Measurements from ENCODE around the gene REM2.
"Not testable (repeated sequence)": the region's sequence is repeated elsewhere in the genome, so short reads cannot be mapped to it uniquely, and the experiment has no call there.

The REM2 gene

GRCh38 chr14:22849212-22849819 is 33.7 kb upstream of the REM2 start:
- no peak for DNase-seq

- DNase-seq, result no peak
Measured at GRCh38 chr14:22850944-22851764, 31.9 kb upstream of the REM2 start.

GRCh38 chr14:22852178-22852577 is 30.8 kb upstream of the REM2 start:
- not testable (repeated sequence) for DNase-seq

- DNase-seq, result no peak
Measured at GRCh38 chr14:22852599-22852939, 30.5 kb upstream of the REM2 start.

GRCh38 chr14:22852940-22853767 is 29.9 kb upstream of the REM2 start:
- peak; percentile 85 to 92 for DNase-seq

GRCh38 chr14:22854296-22854695 is 28.7 kb upstream of the REM2 start:
- DNase-seq, result not testable (repeated sequence)

DNA sequence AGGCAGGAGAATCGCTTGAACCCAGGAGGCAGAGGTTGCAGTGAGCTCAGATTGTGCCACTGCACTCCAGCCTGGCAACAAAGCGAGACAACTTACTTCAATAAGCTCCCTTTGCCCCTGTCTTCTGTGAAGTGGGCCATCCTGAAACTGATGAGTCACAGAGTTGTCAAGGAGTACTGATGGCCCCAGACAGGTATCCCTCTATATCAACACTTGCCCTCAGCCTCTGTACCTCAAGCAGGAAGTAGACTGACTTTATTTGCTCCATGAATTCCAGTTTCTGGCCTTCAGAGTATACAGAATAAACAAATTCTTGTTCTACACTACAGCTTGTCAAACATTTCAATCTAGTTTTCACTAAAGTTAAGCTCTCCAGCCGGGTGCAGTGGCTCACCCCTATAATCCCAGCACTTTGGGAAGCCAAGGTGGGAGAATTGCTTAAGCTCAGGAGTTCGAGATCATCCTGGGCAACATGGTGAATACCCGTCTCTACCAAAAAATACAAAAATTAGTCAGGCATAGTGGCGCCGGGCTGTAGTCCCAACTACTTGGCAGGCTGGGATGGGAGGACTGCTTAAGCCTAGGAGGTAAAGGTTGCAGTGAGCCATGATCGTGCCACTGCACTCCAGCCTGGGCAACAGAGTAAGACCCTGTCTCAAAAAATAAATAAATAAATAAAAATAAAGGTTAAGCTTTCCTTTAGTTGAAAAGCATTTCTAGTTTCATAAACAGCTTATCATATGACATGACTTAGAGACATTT is 27.9 kb upstream of the REM2 start:
- no peak for DNase-seq

GRCh38 chr14:22856428-22856827 is 26.6 kb upstream of the REM2 start:
- DNase-seq, result no peak

GRCh38 chr14:22860377-22860776 is 22.6 kb upstream of the REM2 start:
- not testable (repeated sequence) for DNase-seq

- DNase-seq, result no peak
Measured at GRCh38 chr14:22861651-22862050, 21.4 kb upstream of the REM2 start.

DNA sequence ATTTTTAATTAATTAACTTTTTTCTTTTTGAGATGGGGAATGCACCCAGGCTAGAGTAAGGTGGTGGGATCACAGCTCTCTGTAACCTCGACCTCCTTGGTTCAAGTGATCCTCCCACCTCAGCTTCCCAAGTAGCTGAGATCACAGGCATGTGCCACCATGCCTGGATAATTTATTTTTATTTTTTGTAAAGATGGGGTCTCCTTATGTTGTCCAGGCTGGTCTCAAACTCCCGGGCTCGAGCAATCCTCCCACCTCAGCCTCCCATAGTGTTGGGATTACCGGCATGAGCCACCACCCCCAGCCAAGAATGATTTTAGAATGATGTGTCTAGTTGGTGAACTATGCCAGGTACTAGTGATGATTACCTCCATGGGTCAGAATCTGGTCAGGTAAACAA is 18.0 kb upstream of the REM2 start:
- DNase-seq, result no peak

DNA sequence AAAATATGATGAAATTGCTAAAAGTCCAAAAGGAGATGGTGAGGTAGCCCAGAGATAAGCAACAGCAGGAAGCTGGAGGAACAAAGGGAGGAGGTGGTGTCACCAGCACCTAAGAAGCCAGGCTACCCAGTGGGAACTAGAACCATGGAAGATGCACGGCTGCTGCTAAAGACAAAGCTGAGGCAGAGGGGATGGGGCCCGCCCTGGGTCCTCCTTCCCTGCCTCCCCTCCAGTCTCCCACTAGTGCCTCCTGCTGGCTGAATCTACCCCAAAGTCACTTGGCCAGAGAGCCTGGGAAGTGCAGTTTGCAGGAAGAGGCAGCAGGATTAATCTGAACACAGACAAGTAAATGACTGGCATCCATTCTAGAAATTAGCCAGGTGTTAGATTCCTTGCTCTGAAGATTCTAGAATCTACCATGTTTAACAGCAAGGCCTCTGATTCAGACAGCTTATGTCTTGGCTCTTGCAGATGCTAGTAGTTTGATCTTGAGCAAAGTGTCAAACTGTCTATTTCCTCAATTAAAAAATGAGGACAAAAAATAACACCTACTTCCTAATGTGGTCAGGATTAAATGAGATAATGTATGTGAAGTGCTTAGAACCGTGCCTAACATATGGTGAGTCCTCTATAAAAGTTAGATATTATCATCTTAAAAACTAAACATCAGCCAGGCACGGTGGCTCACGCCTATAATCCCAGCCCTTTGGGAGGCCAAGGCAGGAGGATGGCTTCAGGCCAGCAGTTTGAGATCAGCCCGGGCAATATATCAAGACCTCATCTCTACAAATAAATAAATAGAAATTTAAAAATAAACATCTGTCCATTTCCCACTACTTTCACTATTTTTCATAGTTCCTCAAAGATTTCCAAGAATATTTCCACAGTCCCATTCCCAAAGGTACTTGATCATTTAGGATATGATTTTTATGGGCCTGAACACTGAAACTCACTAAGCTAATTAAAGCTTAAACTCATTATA is 17.3 kb upstream of the REM2 start:
- no peak for DNase-seq

DNA sequence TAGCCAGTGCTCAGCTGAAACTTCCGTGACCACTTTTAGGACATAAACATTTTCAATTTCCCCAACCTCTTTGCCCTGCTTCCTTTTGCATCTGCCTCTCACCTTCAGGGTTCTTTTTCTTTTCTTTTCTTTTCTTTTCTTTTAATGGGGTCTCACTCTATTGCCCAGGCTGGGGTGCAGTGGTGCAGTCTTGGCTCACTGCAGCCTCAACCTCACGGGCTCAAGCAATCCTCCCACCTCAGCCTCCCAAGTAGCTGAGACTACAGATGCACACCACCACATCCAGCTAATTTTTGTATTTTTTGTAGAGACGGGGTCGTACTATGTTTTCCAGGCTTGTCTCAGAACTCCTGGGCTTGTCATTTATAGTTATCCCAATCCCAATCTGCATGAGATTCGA is 16.1 kb upstream of the REM2 start:
- no peak for DNase-seq

GRCh38 chr14:22870811-22871223 is 12.2 kb upstream of the REM2 start:
- no peak for DNase-seq

GRCh38 chr14:22871224-22872032 is 11.6 kb upstream of the REM2 start, which contains the start of gene LRP10:
LRP10 (plus strand) TSS chr14:22871740; CDS start chr14:22872304, 564 bp downstream.
- peak; percentile 71 to 81 for DNase-seq

GRCh38 chr14:22872033-22872832 is 10.8 kb upstream of the REM2 start:
- DNase-seq, result peak; percentile 67

GRCh38 chr14:22872833-22873520 is 10.0 kb upstream of the REM2 start:
- no peak for DNase-seq

DNA sequence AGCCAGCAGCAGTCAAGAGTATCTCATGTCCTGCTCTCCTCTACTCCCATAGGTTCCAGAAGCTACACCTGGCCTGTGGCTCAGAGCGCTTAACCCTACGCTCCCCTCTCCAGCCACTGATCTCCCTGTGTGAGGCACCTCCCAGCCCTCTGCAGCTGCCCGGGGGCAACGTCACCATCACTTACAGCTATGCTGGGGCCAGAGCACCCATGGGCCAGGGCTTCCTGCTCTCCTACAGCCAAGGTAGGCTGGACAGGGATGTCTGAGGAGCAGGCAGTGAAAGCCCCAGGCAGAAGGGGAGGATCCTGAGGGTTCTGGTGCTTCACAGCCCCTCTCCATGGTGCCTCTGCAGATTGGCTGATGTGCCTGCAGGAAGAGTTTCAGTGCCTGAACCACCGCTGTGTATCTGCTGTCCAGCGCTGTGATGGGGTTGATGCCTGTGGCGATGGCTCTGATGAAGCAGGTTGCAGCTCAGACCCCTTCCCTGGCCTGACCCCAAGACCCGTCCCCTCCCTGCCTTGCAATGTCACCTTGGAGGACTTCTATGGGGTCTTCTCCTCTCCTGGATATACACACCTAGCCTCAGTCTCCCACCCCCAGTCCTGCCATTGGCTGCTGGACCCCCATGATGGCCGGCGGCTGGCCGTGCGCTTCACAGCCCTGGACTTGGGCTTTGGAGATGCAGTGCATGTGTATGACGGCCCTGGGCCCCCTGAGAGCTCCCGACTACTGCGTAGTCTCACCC is 7.8 kb upstream of the REM2 start:
- DNase-seq, result no peak

Measured in stimulated activated CD4-positive, alpha-beta T cell treated with anti-CD3 and anti-CD28 coated beads, Interleukin-4, amount 100 ng/mL, for 4 hours (primary cell).